Upper lobe of right lung (tissue), 1 donor: ENCODE results near the gene UXS1. TPM values are rescaled to one million over a fixed set of nuclear protein-coding genes. Genes with fewer than 3 reads are reported as not detected.
A peak's percentile ranks its signal among the peaks of the same experiment; 100 is the strongest.

Experiments
- ATAC-seq: fragments of 200-7000 bp; cut with Tn5 transposase; one replicate; pipeline ENCODE4 v1.9.1; 2020; ENCODE audit warnings: mild to moderate bottlenecking, moderate library complexity
- DNase-seq: peaks from one replicate; pipeline ENCODE4 v3.0.0-alpha.2; 2020
- H3K27ac ChIP-seq: fragments of 200-600 bp; one replicate; pipeline ENCODE4 v1.8.0; 2022
- H3K27me3 ChIP-seq: fragments of 200-600 bp; one replicate; pipeline ENCODE4 v1.8.0; 2022; ENCODE audit warnings: mild to moderate bottlenecking
- H3K36me3 ChIP-seq: fragments of 200-600 bp; one replicate; pipeline ENCODE4 v1.8.0; 2022
- H3K4me1 ChIP-seq: fragments of 200-600 bp; one replicate; pipeline ENCODE4 v1.8.0; 2022
- H3K4me3 ChIP-seq: fragments of 200-600 bp; one replicate; pipeline ENCODE4 v1.8.0; 2022; ENCODE audit warnings: mild to moderate bottlenecking
- H3K9me3 ChIP-seq: fragments of 200-600 bp; one replicate; pipeline ENCODE4 v1.8.0; 2022
- intact Hi-C: fragments of 100-400 bp; cut with DNase I; formaldehyde crosslinking; loops from one replicate; pipeline ENCODE4 v1.11.0; 2022
- total RNA-seq: library from RNA; stranded (reverse); fragmentation: NEBNext Ultra II Directional; extraction: Animal tissue kit (Norgen Biotek cat#: 25700); gene quantifications from one replicate; pipeline ENCODE4 v1.2.1, GENCODE V29; 2021
- TF ChIP-seq, protein P1 (sequence below): fragments of 200-600 bp; IDR thresholded peaks from one replicate; pipeline ENCODE4 v1.8.0; 2022; ENCODE audit warnings: antibody characterized with exemption
- donor health status: DM: no; HTN: yes; CAD: no; lungs with severe emphysema.

Gene UXS1
- total RNA-seq, 1 donor from 2014 or later = 64.8 TPM

DNA sequence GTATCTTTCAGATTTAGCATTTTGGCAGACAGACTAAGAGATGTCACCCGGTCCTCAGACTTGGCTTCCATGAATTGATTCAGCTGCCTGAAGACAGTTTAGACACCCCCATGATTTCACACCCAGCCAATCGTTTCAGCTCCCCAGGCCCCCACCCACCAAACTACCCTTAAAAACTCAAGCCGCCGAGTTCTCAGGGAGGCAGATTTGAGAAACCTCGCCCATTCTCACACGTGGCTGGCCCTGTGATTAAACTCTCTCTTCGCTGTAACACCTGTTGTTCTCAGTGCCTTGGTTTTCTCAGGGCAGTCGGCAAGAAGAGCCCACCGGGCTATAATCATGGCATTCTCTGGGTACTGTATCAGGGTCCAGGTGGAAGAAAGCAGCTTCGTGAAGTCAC is 35.2 kb downstream of the UXS1 start:
- Histone ChIP-seq H3K9me3 (peaks cover 5% of the 10 kb centered on the region), H3K27ac (no peak overlapping the region), H3K36me3 (no peaks in the 10 kb centered on the region), H3K4me1 (peaks cover 18% of the 10 kb centered on the region), H3K27me3 (no peaks in the 10 kb centered on the region), H3K4me3 (no peak overlapping the region)
- intact Hi-C loops = no loop called here
- TF ChIP-seq, protein P1, sequence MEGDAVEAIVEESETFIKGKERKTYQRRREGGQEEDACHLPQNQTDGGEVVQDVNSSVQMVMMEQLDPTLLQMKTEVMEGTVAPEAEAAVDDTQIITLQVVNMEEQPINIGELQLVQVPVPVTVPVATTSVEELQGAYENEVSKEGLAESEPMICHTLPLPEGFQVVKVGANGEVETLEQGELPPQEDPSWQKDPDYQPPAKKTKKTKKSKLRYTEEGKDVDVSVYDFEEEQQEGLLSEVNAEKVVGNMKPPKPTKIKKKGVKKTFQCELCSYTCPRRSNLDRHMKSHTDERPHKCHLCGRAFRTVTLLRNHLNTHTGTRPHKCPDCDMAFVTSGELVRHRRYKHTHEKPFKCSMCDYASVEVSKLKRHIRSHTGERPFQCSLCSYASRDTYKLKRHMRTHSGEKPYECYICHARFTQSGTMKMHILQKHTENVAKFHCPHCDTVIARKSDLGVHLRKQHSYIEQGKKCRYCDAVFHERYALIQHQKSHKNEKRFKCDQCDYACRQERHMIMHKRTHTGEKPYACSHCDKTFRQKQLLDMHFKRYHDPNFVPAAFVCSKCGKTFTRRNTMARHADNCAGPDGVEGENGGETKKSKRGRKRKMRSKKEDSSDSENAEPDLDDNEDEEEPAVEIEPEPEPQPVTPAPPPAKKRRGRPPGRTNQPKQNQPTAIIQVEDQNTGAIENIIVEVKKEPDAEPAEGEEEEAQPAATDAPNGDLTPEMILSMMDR = no peak
- ATAC-seq = no peak
- DNase-seq = no peak

DNA sequence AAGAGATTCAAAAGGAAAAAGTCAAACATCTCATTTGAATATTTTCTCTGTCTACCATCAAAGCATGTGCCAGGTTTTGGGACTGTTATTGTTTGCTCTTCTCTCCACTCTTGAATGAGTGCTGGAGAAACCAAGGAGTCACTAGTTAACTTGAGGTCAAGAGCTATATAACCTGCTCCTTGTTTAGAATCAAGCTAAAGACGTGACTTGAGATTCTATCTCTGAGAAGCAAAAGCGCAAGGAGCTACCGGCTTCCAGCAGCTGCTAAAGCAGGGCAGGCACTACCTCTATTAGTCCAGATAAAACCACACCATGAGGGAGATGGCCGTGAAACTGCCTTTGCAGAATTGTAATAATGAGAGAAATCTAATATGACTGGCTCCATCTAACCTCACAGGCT is 36.0 kb downstream of the UXS1 start:
- Histone ChIP-seq H3K27me3 (no peaks in the 10 kb centered on the region), H3K4me1 (peaks cover 18% of the 10 kb centered on the region), H3K36me3 (no peaks in the 10 kb centered on the region), H3K9me3 (peaks cover 9% of the 10 kb centered on the region), H3K4me3 (no peak overlapping the region), H3K27ac (no peak overlapping the region)
- intact Hi-C loops = no loop called here
- DNase-seq (no peak), ATAC-seq (peak; percentile 74)
- TF ChIP-seq, protein P1 = no peak

DNA sequence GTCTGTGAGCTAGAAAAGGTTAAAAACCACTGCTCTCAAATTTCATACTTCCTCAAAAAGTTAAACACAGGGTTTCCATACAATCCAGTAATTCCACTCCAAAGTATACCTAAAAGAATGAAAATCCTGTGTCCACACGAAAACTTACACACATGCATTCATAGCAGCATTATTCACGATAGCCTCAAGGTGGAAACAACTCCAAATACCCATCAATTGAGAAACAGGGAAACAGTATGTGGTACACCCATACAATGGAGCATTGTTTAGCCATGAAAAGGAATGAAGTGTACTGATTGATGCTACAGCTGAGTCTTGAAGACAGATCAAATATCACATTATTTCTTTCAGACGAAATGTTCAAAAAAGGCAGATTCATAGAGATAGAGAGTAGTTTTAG is 36.7 kb downstream of the UXS1 start:
- Histone ChIP-seq H3K27ac (no peak overlapping the region), H3K4me3 (no peak overlapping the region), H3K9me3 (peaks cover 9% of the 10 kb centered on the region), H3K4me1 (peaks cover 18% of the 10 kb centered on the region), H3K27me3 (no peaks in the 10 kb centered on the region), H3K36me3 (no peaks in the 10 kb centered on the region)
- DNase-seq (no peak), ATAC-seq (no peak)
- TF ChIP-seq, protein P1 = no peak
- intact Hi-C loops = no loop called here

DNA sequence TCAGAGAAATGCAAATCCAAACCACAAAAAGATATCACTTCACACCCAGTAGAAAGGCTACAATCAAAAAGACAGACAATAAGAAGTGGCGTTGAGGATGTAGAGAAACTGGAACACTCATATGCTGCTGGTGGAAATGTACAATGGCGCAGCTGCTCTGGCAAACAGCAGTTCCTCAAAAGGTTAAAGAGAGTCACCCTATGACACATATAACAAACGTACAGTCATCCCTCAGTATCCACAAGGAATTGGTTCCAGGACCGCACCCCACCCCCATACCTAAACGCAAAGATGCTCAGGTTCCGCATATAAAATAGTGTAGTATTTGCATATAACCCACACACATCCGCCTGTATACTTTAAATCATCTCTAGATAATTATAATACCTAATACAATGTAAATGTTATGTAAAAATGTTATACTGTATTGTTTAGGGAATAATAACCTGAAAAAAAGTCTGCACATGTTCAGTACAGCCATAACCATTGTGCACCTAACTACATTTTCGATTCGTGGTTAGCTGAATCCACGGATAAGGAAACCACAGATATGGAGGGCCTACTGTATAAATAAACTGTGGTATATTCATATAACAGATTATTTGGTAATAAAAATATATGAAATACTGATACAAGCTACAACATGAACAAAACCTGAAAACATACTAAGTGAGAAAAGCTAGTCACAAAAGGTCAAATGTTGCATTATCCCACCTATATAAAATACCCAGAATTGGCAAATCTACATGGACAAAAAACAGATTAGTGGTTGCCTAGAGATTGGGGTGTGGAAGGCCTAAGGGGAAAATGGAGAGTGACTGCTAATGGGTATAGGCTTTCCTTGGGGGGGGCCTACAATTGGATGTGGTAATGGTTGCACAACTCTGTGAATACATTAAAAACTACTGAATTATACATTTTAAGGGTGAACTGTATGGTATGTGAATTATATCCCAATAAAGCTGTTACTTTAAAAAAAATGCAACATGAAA is 37.5 kb downstream of the UXS1 start:
- intact Hi-C loops = no loop called here
- TF ChIP-seq, protein P1 = no peak
- no peak overlapping the region for H3K27ac ChIP-seq
- DNase-seq (no peak), ATAC-seq (no peak)
- peaks cover 9% of the 10 kb centered on the region for H3K9me3 ChIP-seq
- H3K36me3 ChIP-seq = no peaks in the 10 kb centered on the region
- H3K4me1 ChIP-seq = peaks cover 16% of the 10 kb centered on the region
- no peak overlapping the region for H3K4me3 ChIP-seq
- no peaks in the 10 kb centered on the region for H3K27me3 ChIP-seq

DNA sequence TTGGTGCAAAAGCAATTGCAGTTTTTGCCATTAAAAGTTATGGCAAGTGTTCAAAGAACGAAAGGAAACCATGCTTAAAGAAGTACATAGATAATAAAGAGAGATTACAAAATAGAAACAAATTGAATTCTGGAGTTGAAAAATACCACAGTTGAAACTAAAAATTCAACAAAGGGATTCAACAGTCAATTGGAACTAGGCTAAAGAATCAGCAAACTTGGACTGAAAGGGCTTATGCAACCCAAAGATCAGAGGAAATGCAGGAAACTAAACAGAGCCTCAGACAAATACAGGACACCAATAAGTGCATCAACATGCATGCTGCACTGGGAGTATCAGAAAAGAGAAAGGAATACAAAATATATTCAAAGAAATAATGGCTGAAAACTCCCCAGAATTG is 40.3 kb downstream of the UXS1 start:
- no peak for DNase-seq
- H3K4me1 ChIP-seq = no peaks in the 10 kb centered on the region
- peaks cover 9% of the 10 kb centered on the region for H3K9me3 ChIP-seq
- no peaks in the 10 kb centered on the region for H3K36me3 ChIP-seq
- intact Hi-C loops = no loop called here
- TF ChIP-seq, protein P1 = no peak
- H3K27ac ChIP-seq = no peak overlapping the region
- no peak overlapping the region for H3K4me3 ChIP-seq
- H3K27me3 ChIP-seq = no peaks in the 10 kb centered on the region
- no peak for ATAC-seq
